Vagina (tissue), 2 donors: ENCODE data around the gene EXOC2. TPM values are rescaled to one million over a fixed set of nuclear protein-coding genes. Genes with fewer than 3 reads are reported as not detected.

Source experiments
- DNase-seq, 2 donors: peaks; one replicate each; pipeline ENCODE4 v3.0.0-alpha.2; 2017; ENCODE audit errors: extremely low spot score in 2 of 2
- H3K27ac ChIP-seq: fragments of 200-600 bp; sonication (generic); one replicate; pipeline ENCODE4 v1.5.1; 2019
- H3K27me3 ChIP-seq: fragments of 200-600 bp; sonication (generic); one replicate; pipeline ENCODE4 v1.5.1; 2019
- H3K36me3 ChIP-seq, 2 donors: fragments of 200-600 bp; sonication (generic); one replicate each; pipeline ENCODE4 v1.5.1; 2017 to 2019
- H3K4me1 ChIP-seq: fragments of 200-600 bp; sonication (generic); one replicate; pipeline ENCODE4 v1.5.1; 2019
- H3K4me3 ChIP-seq, 2 donors: fragments of 200-600 bp; sonication (generic); 1 replicate in 1 of 2; 2 replicates in 1 of 2; pipeline ENCODE4 v1.5.1; 2016 to 2019
- H3K9me3 ChIP-seq: fragments of 200-600 bp; sonication (generic); one replicate; pipeline ENCODE4 v1.5.1; 2019
- POLR2A ChIP-seq, 2 donors: fragments of 450-650 bp; IDR thresholded peaks; one replicate each; pipeline ENCODE4 v1.6.1; 2017; ENCODE audit warnings: antibody characterized with exemption in 2 of 2, mild to moderate bottlenecking in 2 of 2, moderate library complexity in 2 of 2
- POLR2AphosphoS5 ChIP-seq, 2 donors: sonication (generic); formaldehyde crosslinking; IDR thresholded peaks; one replicate each; pipeline ENCODE4 v1.9.0; 2017; ENCODE audit warnings: antibody characterized with exemption in 2 of 2, mild to moderate bottlenecking in 2 of 2, low read depth in 1 of 2; ENCODE audit not compliant: insufficient read depth in 1 of 2
- intact Hi-C: fragments of 100-400 bp; cut with DNase I; formaldehyde crosslinking; loops from one replicate; pipeline ENCODE4 v1.15.1; 2023
- total RNA-seq: library from RNA; depleted of rRNA; stranded (reverse); fragments of >200 nt; gene quantifications from one replicate; pipeline ENCODE4 v1.2.3, GENCODE V29; 2016
- TF ChIP-seq, protein P1 (sequence below), 3 experiments: fragments of 450-650 bp in 2 of 3; fragments of 200-600 bp in 1 of 3; sonication (generic) in 1 of 3; IDR thresholded peaks; one replicate each; pipeline ENCODE4 v1.5.1; 2017 to 2019; ENCODE audit warnings: antibody characterized with exemption in 3 of 3, mild to moderate bottlenecking in 2 of 3, moderate library complexity in 2 of 3

Gene EXOC2
- total RNA-seq, 1 donor from 2014 or later: 23.6 TPM

- no peak overlapping the region for H3K4me3 ChIP-seq
- intact Hi-C loops: no loop called here
Observed at GRCh38 chr6:501891-502601, 190.9 kb downstream of the EXOC2 start.

DNA sequence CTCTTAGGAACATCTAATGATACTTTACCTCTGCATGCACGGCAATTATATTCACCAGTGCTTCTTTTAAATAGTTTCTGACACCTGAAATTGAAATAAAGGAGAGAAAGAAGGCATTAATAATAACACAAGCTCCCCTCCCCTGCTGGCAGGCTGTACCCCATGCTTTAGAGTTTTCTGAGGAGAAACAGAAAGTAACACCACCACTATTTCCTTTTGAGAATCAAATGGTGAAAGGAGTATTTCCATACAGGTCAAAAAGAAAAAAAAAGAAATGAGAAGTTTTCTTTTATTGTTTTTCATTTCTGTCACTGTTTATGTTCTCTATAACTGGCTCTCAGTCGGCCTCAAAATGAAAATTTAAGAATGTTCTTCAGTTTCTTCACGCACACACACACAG is 193.3 kb downstream of the EXOC2 start:
- no peaks in the 10 kb centered on the region for H3K9me3 ChIP-seq
- intact Hi-C loops: no loop called here
- H3K36me3 ChIP-seq: peaks cover 0 to 19% of the 10 kb centered on the region in 2 donors
- no peak overlapping the region for H3K27ac ChIP-seq
- no peak overlapping the region for H3K4me3 ChIP-seq
- no peak for DNase-seq
- no peaks in the 10 kb centered on the region for H3K27me3 ChIP-seq
- H3K4me1 ChIP-seq: no peaks in the 10 kb centered on the region
- TF ChIP-seq POLR2AphosphoS5 (IDR thresholded peaks at IDR 0.05; ENCODE audit: insufficient read depth in 1 of 2, low read depth in 1 of 2): no peak
- TF ChIP-seq, protein P1, sequence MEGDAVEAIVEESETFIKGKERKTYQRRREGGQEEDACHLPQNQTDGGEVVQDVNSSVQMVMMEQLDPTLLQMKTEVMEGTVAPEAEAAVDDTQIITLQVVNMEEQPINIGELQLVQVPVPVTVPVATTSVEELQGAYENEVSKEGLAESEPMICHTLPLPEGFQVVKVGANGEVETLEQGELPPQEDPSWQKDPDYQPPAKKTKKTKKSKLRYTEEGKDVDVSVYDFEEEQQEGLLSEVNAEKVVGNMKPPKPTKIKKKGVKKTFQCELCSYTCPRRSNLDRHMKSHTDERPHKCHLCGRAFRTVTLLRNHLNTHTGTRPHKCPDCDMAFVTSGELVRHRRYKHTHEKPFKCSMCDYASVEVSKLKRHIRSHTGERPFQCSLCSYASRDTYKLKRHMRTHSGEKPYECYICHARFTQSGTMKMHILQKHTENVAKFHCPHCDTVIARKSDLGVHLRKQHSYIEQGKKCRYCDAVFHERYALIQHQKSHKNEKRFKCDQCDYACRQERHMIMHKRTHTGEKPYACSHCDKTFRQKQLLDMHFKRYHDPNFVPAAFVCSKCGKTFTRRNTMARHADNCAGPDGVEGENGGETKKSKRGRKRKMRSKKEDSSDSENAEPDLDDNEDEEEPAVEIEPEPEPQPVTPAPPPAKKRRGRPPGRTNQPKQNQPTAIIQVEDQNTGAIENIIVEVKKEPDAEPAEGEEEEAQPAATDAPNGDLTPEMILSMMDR (IDR thresholded peaks at IDR 0.05): no peak
- TF ChIP-seq POLR2A (IDR thresholded peaks at IDR 0.05): no peak

More at GRCh38 chr6:501891-502601, 190.9 kb downstream of the EXOC2 start:
- no peaks in the 10 kb centered on the region for H3K27me3 ChIP-seq
- no peak overlapping the region for H3K27ac ChIP-seq
- no peaks in the 10 kb centered on the region for H3K9me3 ChIP-seq
- no peak for DNase-seq
- H3K4me1 ChIP-seq: no peaks in the 10 kb centered on the region
- peaks cover 0 to 3% of the 10 kb centered on the region in 2 donors for H3K36me3 ChIP-seq
- TF ChIP-seq, protein P1 (IDR thresholded peaks at IDR 0.05): no peak
- TF ChIP-seq POLR2AphosphoS5 (IDR thresholded peaks at IDR 0.05; ENCODE audit: insufficient read depth in 1 of 2, low read depth in 1 of 2): no peak
- no peak for TF ChIP-seq POLR2A (IDR thresholded peaks at IDR 0.05)

- no peaks in the 10 kb centered on the region for H3K9me3 ChIP-seq
- TF ChIP-seq, protein P1 (IDR thresholded peaks at IDR 0.05): no peak
- TF ChIP-seq POLR2A (IDR thresholded peaks at IDR 0.05) (no peak), POLR2AphosphoS5 (IDR thresholded peaks at IDR 0.05; ENCODE audit: insufficient read depth in 1 of 2, low read depth in 1 of 2) (no peak)
- intact Hi-C loops: no loop called here
Observed at GRCh38 chr6:498795-499231, 194.1 kb downstream of the EXOC2 start.

GRCh38 chr6:497258-497657 is 195.7 kb downstream of the EXOC2 start:
- intact Hi-C loops: no loop called here
- no peak for DNase-seq
- Histone ChIP-seq H3K36me3 (peaks cover 0 to 19% of the 10 kb centered on the region in 2 donors), H3K27ac (no peak overlapping the region), H3K4me3 (no peak overlapping the region), H3K4me1 (no peaks in the 10 kb centered on the region), H3K27me3 (no peaks in the 10 kb centered on the region), H3K9me3 (no peaks in the 10 kb centered on the region)
- TF ChIP-seq POLR2A (IDR thresholded peaks at IDR 0.05): no peak
- TF ChIP-seq, protein P1 (IDR thresholded peaks at IDR 0.05): no peak
- TF ChIP-seq POLR2AphosphoS5 (IDR thresholded peaks at IDR 0.05; ENCODE audit: insufficient read depth in 1 of 2, low read depth in 1 of 2): no peak

More at GRCh38 chr6:498795-499231, 194.1 kb downstream of the EXOC2 start:
- DNase-seq: no peak
- H3K36me3 ChIP-seq: peaks cover 0 to 19% of the 10 kb centered on the region in 2 donors
- no peaks in the 10 kb centered on the region for H3K27me3 ChIP-seq
- H3K27ac ChIP-seq: no peak overlapping the region
- H3K4me1 ChIP-seq: no peaks in the 10 kb centered on the region
- H3K4me3 ChIP-seq: no peak overlapping the region

GRCh38 chr6:496649-497048 is 196.3 kb downstream of the EXOC2 start:
- TF ChIP-seq POLR2AphosphoS5 (IDR thresholded peaks at IDR 0.05; ENCODE audit: insufficient read depth in 1 of 2, low read depth in 1 of 2): no peak
- no peak for TF ChIP-seq POLR2A (IDR thresholded peaks at IDR 0.05)
- TF ChIP-seq, protein P1 (IDR thresholded peaks at IDR 0.05): no peak
- Histone ChIP-seq H3K4me1 (no peaks in the 10 kb centered on the region), H3K27ac (no peak overlapping the region), H3K4me3 (no peak overlapping the region), H3K27me3 (no peaks in the 10 kb centered on the region), H3K36me3 (peaks cover 0 to 19% of the 10 kb centered on the region in 2 donors), H3K9me3 (no peaks in the 10 kb centered on the region)
- intact Hi-C loops: no loop called here
- DNase-seq: no peak
